HFFc6 (cell line): ENCODE measurements around the gene C2CD5. TPM values are rescaled to one million over a fixed set of nuclear protein-coding genes. Genes with fewer than 3 reads are reported as not detected.

Experiments used
- DNase-seq: peaks from one replicate; pipeline ENCODE4 v3.0.0-alpha.2; 2018
- H3K27ac Mint-ChIP-seq: 2 replicates; pipeline ENCODE4 v1.8.0; 2020; ENCODE audit warnings: mild to moderate bottlenecking, mixed read lengths
- H3K27me3 Mint-ChIP-seq: 2 replicates; pipeline ENCODE4 v1.8.0; 2021; ENCODE audit warnings: mild to moderate bottlenecking, moderate library complexity, mixed read lengths; ENCODE audit not compliant: insufficient read depth
- H3K36me3 Mint-ChIP-seq: 2 replicates; pipeline ENCODE4 v1.8.0; 2021; ENCODE audit warnings: low read depth, mixed read lengths
- H3K4me1 Mint-ChIP-seq: 2 replicates; pipeline ENCODE4 v1.8.0; 2020; ENCODE audit warnings: low read depth, mixed read lengths
- H3K4me3 Mint-ChIP-seq: 2 replicates; pipeline ENCODE4 v1.8.0; 2020; ENCODE audit warnings: mild to moderate bottlenecking, moderate library complexity, mixed read lengths
- H3K9me3 Mint-ChIP-seq: 2 replicates; pipeline ENCODE4 v1.8.0; 2020; ENCODE audit warnings: mild to moderate bottlenecking, mixed read lengths
- total RNA-seq, 6 experiments: library from RNA; stranded (reverse); fragmentation: NEBNext Ultra II Directional; extraction: Animal tissue kit (Norgen Biotek cat#: 25700); gene quantifications; 2 replicates in 1 of 6; 3 replicates in 5 of 6; pipeline ENCODE4 v1.2.3, GENCODE V29; 2021
- TF ChIP-seq, protein P1 (sequence below): fragments of 200-600 bp; sonication (generic); IDR thresholded peaks from 2 replicates; pipeline ENCODE4 v1.5.0; 2021; ENCODE audit warnings: antibody characterized with exemption, mild to moderate bottlenecking

Gene C2CD5
- total RNA-seq, 6 experiments from 2014 or later, result 17.7 to 23.1 (median 20.7) TPM

DNA sequence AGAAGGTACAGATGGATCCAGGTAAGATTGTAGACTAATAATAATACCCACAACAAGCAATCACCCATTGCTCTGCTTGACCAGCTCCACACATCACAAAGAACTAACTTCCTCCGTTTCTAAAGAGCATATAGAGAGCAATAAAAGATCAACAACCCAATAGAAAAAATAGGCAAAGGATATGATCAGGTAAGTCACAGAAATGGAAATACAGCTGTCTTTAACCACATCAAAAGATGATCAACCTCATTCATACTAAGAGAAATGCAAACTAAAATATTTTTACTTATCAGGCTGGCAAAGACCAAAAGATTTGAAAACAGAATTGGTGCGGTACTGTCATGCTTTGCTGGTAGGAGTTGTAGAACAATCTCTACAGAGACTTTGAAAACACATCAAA, 8.9 kb downstream of the C2CD5 start:
- Mint-ChIP-seq H3K27ac (no peak overlapping the region), H3K4me3 (no peak overlapping the region), H3K4me1 (peaks cover 12% of the 10 kb centered on the region), H3K27me3 (no peaks in the 10 kb centered on the region), H3K9me3 (0 out of 2 replicates have a peak, but pooled peaks cover 4% of the 10 kb centered on the region), H3K36me3 (peaks cover 38% of the 10 kb centered on the region)
- DNase-seq, result no peak
- TF ChIP-seq, protein P1, sequence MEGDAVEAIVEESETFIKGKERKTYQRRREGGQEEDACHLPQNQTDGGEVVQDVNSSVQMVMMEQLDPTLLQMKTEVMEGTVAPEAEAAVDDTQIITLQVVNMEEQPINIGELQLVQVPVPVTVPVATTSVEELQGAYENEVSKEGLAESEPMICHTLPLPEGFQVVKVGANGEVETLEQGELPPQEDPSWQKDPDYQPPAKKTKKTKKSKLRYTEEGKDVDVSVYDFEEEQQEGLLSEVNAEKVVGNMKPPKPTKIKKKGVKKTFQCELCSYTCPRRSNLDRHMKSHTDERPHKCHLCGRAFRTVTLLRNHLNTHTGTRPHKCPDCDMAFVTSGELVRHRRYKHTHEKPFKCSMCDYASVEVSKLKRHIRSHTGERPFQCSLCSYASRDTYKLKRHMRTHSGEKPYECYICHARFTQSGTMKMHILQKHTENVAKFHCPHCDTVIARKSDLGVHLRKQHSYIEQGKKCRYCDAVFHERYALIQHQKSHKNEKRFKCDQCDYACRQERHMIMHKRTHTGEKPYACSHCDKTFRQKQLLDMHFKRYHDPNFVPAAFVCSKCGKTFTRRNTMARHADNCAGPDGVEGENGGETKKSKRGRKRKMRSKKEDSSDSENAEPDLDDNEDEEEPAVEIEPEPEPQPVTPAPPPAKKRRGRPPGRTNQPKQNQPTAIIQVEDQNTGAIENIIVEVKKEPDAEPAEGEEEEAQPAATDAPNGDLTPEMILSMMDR, result no peak

DNA sequence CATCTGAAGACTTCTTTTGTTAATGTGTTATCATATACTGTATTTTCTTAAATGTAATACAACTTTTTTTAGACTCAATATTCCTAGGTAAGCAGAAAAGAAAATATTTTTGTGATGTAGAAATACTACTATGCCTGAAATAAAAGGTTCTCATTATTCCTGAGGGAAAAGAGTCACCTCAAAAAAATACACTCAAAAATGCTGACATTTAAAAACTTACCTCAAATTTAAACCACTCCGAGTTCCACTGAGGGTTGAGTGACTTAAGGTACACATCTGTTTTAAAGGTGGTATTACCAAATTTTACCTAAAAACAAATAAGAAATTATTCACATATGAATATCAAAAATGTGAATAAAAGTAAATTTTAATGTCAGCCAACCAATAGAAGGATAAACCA, 9.3 kb downstream of the C2CD5 start:
- Mint-ChIP-seq H3K4me3 (no peak overlapping the region), H3K36me3 (peaks cover 34% of the 10 kb centered on the region)

DNA sequence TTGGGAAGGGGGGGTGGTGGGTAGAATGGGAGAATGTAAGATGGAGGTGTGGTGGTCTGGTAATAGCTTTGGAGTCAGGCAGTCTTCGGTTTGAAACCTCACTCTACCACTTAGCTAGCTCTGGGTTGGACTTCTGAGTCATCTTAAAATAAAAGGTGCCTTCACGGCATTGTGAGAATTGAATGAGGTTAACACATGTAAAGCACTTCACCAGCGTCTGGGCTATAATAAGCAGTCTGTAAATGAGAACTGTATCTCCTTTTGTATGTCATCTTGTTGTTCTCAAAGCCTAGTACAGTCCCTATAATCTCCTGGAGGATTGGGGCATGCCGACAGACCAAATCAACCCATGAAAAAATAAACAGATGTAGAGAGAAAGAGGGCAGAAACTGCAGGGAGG, 11.2 kb downstream of the C2CD5 start:
- 0 out of 2 replicates have a peak, but pooled peaks cover 4% of the 10 kb centered on the region for H3K9me3 Mint-ChIP-seq
- no peaks in the 10 kb centered on the region for H3K27me3 Mint-ChIP-seq
- TF ChIP-seq, protein P1, result no peak
- no peak for DNase-seq
- H3K4me3 Mint-ChIP-seq, result no peak overlapping the region
- peaks cover 18% of the 10 kb centered on the region for H3K4me1 Mint-ChIP-seq
- H3K27ac Mint-ChIP-seq, result no peak overlapping the region; the same call in 1 of the 2 replicates
- H3K36me3 Mint-ChIP-seq, result peaks cover 23% of the 10 kb centered on the region

More for the DNA sequence above, 9.3 kb downstream of the C2CD5 start:
- TF ChIP-seq, protein P1, result no peak
- H3K4me1 Mint-ChIP-seq, result peaks cover 12% of the 10 kb centered on the region
- no peaks in the 10 kb centered on the region for H3K27me3 Mint-ChIP-seq
- no peak overlapping the region for H3K27ac Mint-ChIP-seq
- 0 out of 2 replicates have a peak, but pooled peaks cover 4% of the 10 kb centered on the region for H3K9me3 Mint-ChIP-seq
- DNase-seq, result no peak

DNA sequence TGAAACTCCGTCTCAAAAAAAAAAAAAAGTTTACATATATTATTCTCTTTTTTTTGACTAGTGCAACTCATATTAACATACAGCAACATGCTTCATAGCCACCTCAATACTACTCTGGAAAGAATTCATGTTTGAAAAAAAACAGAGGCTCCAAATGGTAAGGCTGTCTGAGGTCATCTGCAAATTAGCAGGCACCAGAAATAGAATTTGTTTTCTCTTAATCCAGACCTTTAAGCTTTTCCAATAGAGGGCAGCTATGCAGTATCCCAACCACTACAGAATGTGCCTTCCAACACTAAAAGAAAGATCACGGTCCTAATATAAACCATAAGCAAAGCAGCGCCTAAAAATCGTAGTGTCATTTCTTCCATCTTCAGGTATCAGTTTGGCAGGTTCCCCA, 12.0 kb downstream of the C2CD5 start:
- no peak for DNase-seq
- Mint-ChIP-seq H3K9me3 (0 out of 2 replicates have a peak, but pooled peaks cover 4% of the 10 kb centered on the region), H3K4me1 (peaks cover 25% of the 10 kb centered on the region), H3K27ac (no peak overlapping the region), H3K4me3 (no peak overlapping the region), H3K36me3 (peaks cover 23% of the 10 kb centered on the region), H3K27me3 (no peaks in the 10 kb centered on the region)
- TF ChIP-seq, protein P1, result no peak

DNA sequence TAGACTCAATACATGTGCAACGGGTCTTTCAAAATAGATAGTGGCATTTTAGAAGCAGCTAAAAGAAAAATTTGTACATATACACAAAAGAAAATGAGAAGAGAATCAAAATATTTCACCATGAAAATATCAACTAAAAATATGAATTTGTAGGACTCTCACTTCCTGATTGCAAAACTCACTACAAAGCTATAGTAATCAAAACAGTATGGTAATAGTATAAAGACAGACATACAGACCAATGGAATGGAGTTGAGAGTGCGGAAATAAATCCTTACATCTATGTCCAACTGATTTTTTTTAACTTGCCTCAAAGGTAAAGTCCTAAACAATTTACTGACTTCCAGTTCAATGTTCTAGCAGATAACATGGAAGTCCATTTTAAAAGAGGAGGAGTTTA, 13.1 kb downstream of the C2CD5 start:
- Mint-ChIP-seq H3K4me3 (no peak overlapping the region), H3K36me3 (peaks cover 23% of the 10 kb centered on the region), H3K27me3 (no peaks in the 10 kb centered on the region), H3K9me3 (0 out of 2 replicates have a peak, but pooled peaks cover 4% of the 10 kb centered on the region), H3K27ac (no peak overlapping the region), H3K4me1 (peaks cover 32% of the 10 kb centered on the region)
- DNase-seq, result no peak
- TF ChIP-seq, protein P1, result no peak
